IMR-90 (cell line): ENCODE measurements around the gene MTA3. TPM values are rescaled to one million over a fixed set of nuclear protein-coding genes. Genes with fewer than 3 reads are reported as not detected.

ENCODE experiments used
- ATAC-seq: fragments of 200-7000 bp; cut with Tn5 transposase; 2 replicates; pipeline ENCODE4 v1.9.1; 2020; ENCODE audit warnings: low read depth, mild to moderate bottlenecking, moderate library complexity
- BruUV-seq: library from RNA; stranded (reverse); fragments of 400-500 nt; replicated peaks from 2 replicates; lab custom pipeline; 2021; lab: Mats Ljungman, UMichigan
- CTCF ChIA-PET: fragments of 300-600 bp; formaldehyde crosslinking; extraction: SDS; loops from one replicate; lab custom pipeline; 2021; ENCODE audit warnings: antibody characterized with exemption; lab: Yijun Ruan, JAX
- POLR2A ChIA-PET: fragments of 300-600 bp; sonication (Branson Sonifier 250); formaldehyde crosslinking; loops from one replicate; lab custom pipeline; 2022; ENCODE audit warnings: antibody characterized with exemption; ENCODE audit not compliant: unreplicated experiment; lab: Charles Lee
- DNase-seq: peaks from one replicate; pipeline ENCODE4 v3.0.0; 2013
- H2AFZ ChIP-seq: replicated peaks from 2 replicates; pipeline ENCODE3; 2013; ENCODE audit warnings: low read length, mild to moderate bottlenecking; ENCODE audit not compliant: poor library complexity
- H2AK5ac ChIP-seq: 2 replicates; pipeline ENCODE4 v1.6.1; 2013; ENCODE audit warnings: low read depth, low read length, inconsistent platforms
- H2AK9ac ChIP-seq: replicated peaks from 2 replicates; pipeline ENCODE3; 2013; ENCODE audit warnings: mild to moderate bottlenecking, low read depth, low read length, moderate library complexity; ENCODE audit not compliant: poor library complexity
- H2BK120ac ChIP-seq: 2 replicates; pipeline ENCODE4 v1.6.1; 2013; ENCODE audit warnings: low read depth, low read length, inconsistent platforms
- H2BK15ac ChIP-seq: 3 replicates; pipeline ENCODE4 v1.6.1; 2013; ENCODE audit warnings: low read depth, low read length, inconsistent platforms
- H2BK20ac ChIP-seq: 2 replicates; pipeline ENCODE4 v1.6.1; 2013; ENCODE audit warnings: low read depth, mild to moderate bottlenecking, inconsistent platforms, low read length, moderate library complexity
- H2BK5ac ChIP-seq: 2 replicates; pipeline ENCODE4 v1.6.1; 2013; ENCODE audit warnings: mild to moderate bottlenecking, low read depth, low read length, inconsistent platforms; ENCODE audit not compliant: poor library complexity, severe bottlenecking
- H3K14ac ChIP-seq: replicated peaks from 2 replicates; pipeline ENCODE4 v1.6.1; 2013; ENCODE audit warnings: low read depth, low read length, inconsistent platforms
- H3K18ac ChIP-seq: 2 replicates; pipeline ENCODE4 v1.6.1; 2013; ENCODE audit warnings: low read depth, low read length, control low read depth
- H3K23ac ChIP-seq: 2 replicates; pipeline ENCODE4 v1.6.1; 2013; ENCODE audit warnings: low read depth, low read length, inconsistent platforms
- H3K27ac ChIP-seq: 2 replicates; pipeline ENCODE4 v1.5.1; 2013; ENCODE audit warnings: mild to moderate bottlenecking, control low read depth, low read length; ENCODE audit not compliant: insufficient read depth
- H3K27me3 ChIP-seq: 2 replicates; pipeline ENCODE4 v1.6.1; 2013; ENCODE audit warnings: low read length; ENCODE audit not compliant: control insufficient read depth, insufficient read depth
- H3K36me3 ChIP-seq: 2 replicates; pipeline ENCODE4 v1.6.1; 2013; ENCODE audit warnings: low read length, mixed read lengths; ENCODE audit not compliant: control insufficient read depth, insufficient read depth
- H3K4ac ChIP-seq: 2 replicates; pipeline ENCODE4 v1.6.1; 2013; ENCODE audit warnings: low read depth, low read length, inconsistent platforms
- H3K4me1 ChIP-seq: 2 replicates; pipeline ENCODE4 v1.6.1; 2013; ENCODE audit warnings: low read length, mixed read lengths; ENCODE audit not compliant: control insufficient read depth, insufficient read depth
- H3K4me2 ChIP-seq: 2 replicates; pipeline ENCODE4 v1.6.1; 2013; ENCODE audit warnings: low read depth, mild to moderate bottlenecking, control low read depth, low read length, moderate library complexity
- H3K4me3 ChIP-seq: 2 replicates; pipeline ENCODE4 v1.5.1; 2013; ENCODE audit warnings: low read depth, mild to moderate bottlenecking, control low read depth, low read length, moderate library complexity; ENCODE audit not compliant: insufficient read depth
- H3K56ac ChIP-seq: 2 replicates; pipeline ENCODE4 v1.6.1; 2013; ENCODE audit warnings: low read length, inconsistent platforms; ENCODE audit not compliant: insufficient read depth; ENCODE audit errors: extremely low read depth
- H3K79me1 ChIP-seq, 2 experiments: 2 replicates each; pipeline ENCODE4 v1.6.1; 2013; ENCODE audit warnings: low read length in 2 of 2, inconsistent platforms in 1 of 2, low read depth in 1 of 2
- H3K9ac ChIP-seq: 2 replicates; pipeline ENCODE4 v1.6.1; 2013; ENCODE audit warnings: low read depth, low read length, control low read depth
- H3K9me1 ChIP-seq: 2 replicates; pipeline ENCODE4 v1.6.1; 2013; ENCODE audit warnings: low read length, inconsistent platforms; ENCODE audit not compliant: insufficient read depth
- H3K9me3 ChIP-seq: 2 replicates; pipeline ENCODE4 v1.6.1; 2013; ENCODE audit warnings: low read length; ENCODE audit not compliant: control insufficient read depth, insufficient read depth
- H4K20me1 ChIP-seq: 2 replicates; pipeline ENCODE4 v1.6.1; 2013; ENCODE audit warnings: low read length, inconsistent platforms; ENCODE audit not compliant: insufficient read depth
- H4K5ac ChIP-seq: 2 replicates; pipeline ENCODE4 v1.6.1; 2013; ENCODE audit warnings: mild to moderate bottlenecking, low read depth, low read length, control low read depth
- H4K8ac ChIP-seq, 2 experiments: 2 replicates each; pipeline ENCODE4 v1.6.1; 2013; ENCODE audit warnings: low read depth in 2 of 2, low read length in 2 of 2, control low read depth in 1 of 2, inconsistent platforms in 1 of 2
- H4K91ac ChIP-seq: 2 replicates; pipeline ENCODE4 v1.6.1; 2013; ENCODE audit warnings: low read depth, low read length, inconsistent platforms; ENCODE audit not compliant: insufficient read depth
- BHLHE40 ChIP-seq: fragments of 150-350 bp; IDR thresholded peaks from 2 replicates; pipeline ENCODE4 v1.6.1; 2016; ENCODE audit warnings: mild to moderate bottlenecking, low read depth, low read length
- CHD1 ChIP-seq: IDR thresholded peaks from 2 replicates; pipeline ENCODE4 v1.6.1; 2012; ENCODE audit warnings: low read depth, low read length, improper control_type of control experiment
- FOS ChIP-seq: fragments of 150-350 bp; IDR thresholded peaks from 2 replicates; pipeline ENCODE4 v1.6.1; 2016; ENCODE audit warnings: low read depth, low read length
- MAZ ChIP-seq: IDR thresholded peaks from 2 replicates; pipeline ENCODE4 v1.6.1; 2012; ENCODE audit warnings: low read depth, mild to moderate bottlenecking, low read length, improper control_type of control experiment, moderate library complexity, borderline replicate concordance
- NFE2L2 ChIP-seq: fragments of 150-350 bp; IDR thresholded peaks from 2 replicates; pipeline ENCODE4 v1.6.1; 2016; ENCODE audit warnings: low read depth, mild to moderate bottlenecking, low read length
- RCOR1 ChIP-seq: IDR thresholded peaks from 2 replicates; pipeline ENCODE4 v1.6.1; 2012; ENCODE audit warnings: mild to moderate bottlenecking, low read length, improper control_type of control experiment; ENCODE audit not compliant: insufficient replicate concordance
- WGBS, 2 experiments: methylation state at CpG; one replicate each; pipeline versions ENCODE4 v1.1.5 to v1.1.7; 2013; ENCODE audit warnings: missing lambda C conversion rate in 2 of 2; ENCODE audit not compliant: insufficient read length in 1 of 2; ENCODE audit errors: extremely low coverage in 2 of 2; 5-methylcytosine and 5-hydroxymethylcytosine counted together
- dilution Hi-C: fragments of 300-500 bp; cut with HindIII; formaldehyde crosslinking; loops from one replicate; pipeline ENCODE4 v1.14.3; 2018; ENCODE audit warnings: low sequenced_read_pairs; ENCODE audit not compliant: unreplicated experiment
- in situ Hi-C: fragments of 300-500 bp; cut with MboI; formaldehyde crosslinking; loops from 3 replicates; pipeline ENCODE4 v1.14.3; 2019; ENCODE audit warnings: low sequenced_read_pairs, inconsistent platforms, mixed read lengths
- intact Hi-C: fragments of 100-400 bp; cut with micrococcal nuclease; formaldehyde crosslinking; loops from 2 replicates; pipeline ENCODE4 v1.10.0; 2022
- polyA plus RNA-seq, 3 experiments: library from polyadenylated mRNA; depleted of rRNA; stranded (reverse); fragments of >200 nt; gene quantifications; 2 replicates each; pipeline ENCODE4 v1.2.3, GENCODE V29; 2012; ENCODE audit warnings: low replicate concordance in 1 of 3
- total RNA-seq: library from RNA; depleted of rRNA; stranded (reverse); fragments of >200 nt; gene quantifications from 2 replicates; pipeline ENCODE4 v1.2.3, GENCODE V29; 2012

Gene MTA3
- total and polyA plus RNA-seq, 2 of the 4 experiments (the other 2 are of a cell fraction): 31.9 to 34.3 TPM

DNA sequence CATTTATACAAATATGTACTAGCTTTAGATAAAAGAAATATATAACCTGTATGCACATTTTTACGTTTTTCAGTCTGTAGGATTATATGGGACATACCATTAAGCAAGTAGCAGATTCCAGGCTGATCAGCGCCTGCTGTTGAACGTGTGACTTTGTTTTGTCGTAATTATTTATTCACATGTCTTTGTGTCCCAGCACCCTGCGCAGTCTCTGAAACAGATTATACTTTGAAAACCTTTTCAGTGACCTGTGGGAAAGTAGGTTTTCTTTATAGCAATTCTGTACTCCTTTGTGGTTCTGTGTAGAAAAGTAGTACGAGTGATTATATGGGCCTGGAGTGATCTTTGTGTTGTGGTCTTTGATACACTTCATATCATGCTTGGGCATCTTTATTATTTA lies 68.5 kb downstream of the MTA3 start:
- no peak overlapping the region for H3K18ac ChIP-seq
- no peak overlapping the region for H2BK120ac ChIP-seq
- no peak overlapping the region for H3K4me2 ChIP-seq
- no peak overlapping the region for H4K8ac ChIP-seq
- H3K4me3 ChIP-seq: no peak overlapping the region
- WGBS, 2 experiments: 70% methylated on average over 2 of the region's 6 CpGs; no CpG with 5 or more reads in 1 of the 2 experiments
- H3K4me1 ChIP-seq: peaks cover 3% of the 10 kb centered on the region; the same call in 1 of the 2 replicates
- DNase-seq (no peak), ATAC-seq (no peak)
- no peak overlapping the region for H4K91ac ChIP-seq
- dilution Hi-C loops: no loop called here
- no peak overlapping the region for H2BK5ac ChIP-seq
- no peaks in the 10 kb centered on the region; the same call in 1 of the 2 replicates for H3K36me3 ChIP-seq
- ChIA-PET CTCF (interaction anchor here (1.1 kb wide), 1 partner anchor 26 kb away, joined by 3 read pairs; no protein-coding TSS in a partner anchor), POLR2A (no interaction called here)
- TF ChIP-seq MAZ (no peak), CHD1 (no peak), NFE2L2 (no peak), BHLHE40 (no peak), FOS (no peak), RCOR1 (no peak)
- H3K9me1 ChIP-seq: no peaks in the 10 kb centered on the region; the same call in 1 of the 2 replicates
- H3K56ac ChIP-seq: no peak overlapping the region
- H3K4ac ChIP-seq: no peak overlapping the region
- no peaks in the 10 kb centered on the region for H3K27me3 ChIP-seq
- no peak overlapping the region for H3K27ac ChIP-seq
- H3K79me1 ChIP-seq: peaks cover 2 to 12% of the 10 kb centered on the region in 2 experiments; a peak in 3 of 4 replicates
- H2BK20ac ChIP-seq: no peak overlapping the region
- intact Hi-C loops: no loop called here
- H2AFZ ChIP-seq: no peak overlapping the region
- no peak overlapping the region for H2AK5ac ChIP-seq
- H3K9me3 ChIP-seq: no peaks in the 10 kb centered on the region
- H3K9ac ChIP-seq: no peak overlapping the region
- no peak overlapping the region for H3K23ac ChIP-seq
- no peak overlapping the region for H4K5ac ChIP-seq
- BruUV-seq: no TSS peak
- H2BK15ac ChIP-seq: no peak overlapping the region
- no peak overlapping the region for H2AK9ac ChIP-seq
- no peak overlapping the region for H3K14ac ChIP-seq
- H4K20me1 ChIP-seq: no peaks in the 10 kb centered on the region; the same call in 1 of the 2 replicates
- in situ Hi-C loops: no loop called here
